ENCODE data around the gene FOXM1.

DNA sequence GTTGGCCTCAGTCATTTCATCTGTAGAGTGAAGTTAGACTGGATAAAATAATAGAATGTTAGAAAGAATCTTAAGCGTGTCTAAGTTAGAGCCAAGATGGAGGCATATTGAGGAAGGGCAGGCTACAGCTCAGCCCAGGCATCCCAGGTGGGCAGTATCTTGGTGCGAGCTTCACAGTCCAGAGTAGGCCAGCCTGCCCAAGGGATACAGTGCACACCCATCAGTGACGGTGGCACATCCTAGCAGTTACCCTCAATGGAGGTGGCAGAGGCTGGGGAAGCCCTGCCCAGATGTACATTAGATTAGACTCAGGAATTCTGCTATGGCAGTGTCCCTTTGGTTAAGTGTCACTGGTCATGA lies 35.2 kb upstream of the FOXM1 start:
- no peak for TF ChIP-seq POLR2A (IDR thresholded peaks at IDR 0.05)
- TF ChIP-seq, protein P1, sequence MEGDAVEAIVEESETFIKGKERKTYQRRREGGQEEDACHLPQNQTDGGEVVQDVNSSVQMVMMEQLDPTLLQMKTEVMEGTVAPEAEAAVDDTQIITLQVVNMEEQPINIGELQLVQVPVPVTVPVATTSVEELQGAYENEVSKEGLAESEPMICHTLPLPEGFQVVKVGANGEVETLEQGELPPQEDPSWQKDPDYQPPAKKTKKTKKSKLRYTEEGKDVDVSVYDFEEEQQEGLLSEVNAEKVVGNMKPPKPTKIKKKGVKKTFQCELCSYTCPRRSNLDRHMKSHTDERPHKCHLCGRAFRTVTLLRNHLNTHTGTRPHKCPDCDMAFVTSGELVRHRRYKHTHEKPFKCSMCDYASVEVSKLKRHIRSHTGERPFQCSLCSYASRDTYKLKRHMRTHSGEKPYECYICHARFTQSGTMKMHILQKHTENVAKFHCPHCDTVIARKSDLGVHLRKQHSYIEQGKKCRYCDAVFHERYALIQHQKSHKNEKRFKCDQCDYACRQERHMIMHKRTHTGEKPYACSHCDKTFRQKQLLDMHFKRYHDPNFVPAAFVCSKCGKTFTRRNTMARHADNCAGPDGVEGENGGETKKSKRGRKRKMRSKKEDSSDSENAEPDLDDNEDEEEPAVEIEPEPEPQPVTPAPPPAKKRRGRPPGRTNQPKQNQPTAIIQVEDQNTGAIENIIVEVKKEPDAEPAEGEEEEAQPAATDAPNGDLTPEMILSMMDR (IDR thresholded peaks at IDR 0.05): no peak
